Keratinocyte (primary cell): ENCODE results near the gene KCNJ13. TPM values are rescaled to one million over a fixed set of nuclear protein-coding genes. Genes with fewer than 3 reads are reported as not detected.

ENCODE experiments used
- DNase-seq: peaks from one replicate; pipeline ENCODE4 v3.0.0-alpha.2; 2011; ENCODE audit warnings: low read depth, missing footprints, low spot score
- FAIRE-seq: peaks from 2 replicates; lab custom pipeline; 2011; peaks lifted over from hg19 to GRCh38; lab: Jason Lieb, UNC
- H2AFZ ChIP-seq: 2 replicates; pipeline ENCODE4 v1.6.0; 2012; ENCODE audit warnings: low read length, control low read depth, inconsistent platforms; ENCODE audit not compliant: control insufficient read depth
- H3K27ac ChIP-seq: 2 replicates; pipeline ENCODE4 v1.5.1; 2011; ENCODE audit warnings: low read length; ENCODE audit not compliant: control insufficient read depth, insufficient read depth
- H3K27me3 ChIP-seq: 3 replicates; pipeline ENCODE4 v1.6.0; 2011; ENCODE audit warnings: low read length; ENCODE audit not compliant: control insufficient read depth, insufficient read depth; ENCODE audit errors: extremely low read depth
- H3K36me3 ChIP-seq, 2 experiments: 2 replicates in 1 of 2; 3 replicates in 1 of 2; pipeline ENCODE4 v1.5.1; 2011; ENCODE audit warnings: low read length in 2 of 2, mild to moderate bottlenecking in 1 of 2; ENCODE audit not compliant: control insufficient read depth in 2 of 2, insufficient read depth in 2 of 2; ENCODE audit errors: extremely low read depth in 1 of 2
- H3K4me1 ChIP-seq: 3 replicates; pipeline ENCODE4 v1.5.1; 2011; ENCODE audit warnings: low read length; ENCODE audit not compliant: control insufficient read depth, insufficient read depth; ENCODE audit errors: extremely low read depth
- H3K4me2 ChIP-seq: 3 replicates; pipeline ENCODE4 v1.6.0; 2011; ENCODE audit warnings: low read depth, low read length; ENCODE audit not compliant: control insufficient read depth, insufficient read depth; ENCODE audit errors: extremely low read depth
- H3K4me3 ChIP-seq, 3 experiments: fragments of 200-600 bp in 1 of 3; sonication (generic) in 1 of 3; 2 replicates in 2 of 3; 3 replicates in 1 of 3; pipeline ENCODE4 v1.5.1; 2011 to 2016; ENCODE audit warnings: low read length in 3 of 3, mild to moderate bottlenecking in 3 of 3, control low read depth in 2 of 3, inconsistent platforms in 1 of 3, low read depth in 1 of 3, mixed read lengths in 1 of 3, mixed run types in 1 of 3, moderate library complexity in 1 of 3; ENCODE audit not compliant: control insufficient read depth in 2 of 3, insufficient read depth in 2 of 3; ENCODE audit errors: extremely low read depth in 1 of 3
- H3K79me2 ChIP-seq: 2 replicates; pipeline ENCODE4 v1.6.0; 2012; ENCODE audit warnings: low read length; ENCODE audit not compliant: control insufficient read depth, insufficient read depth
- H3K9ac ChIP-seq: 3 replicates; pipeline ENCODE4 v1.6.0; 2011; ENCODE audit warnings: low read length; ENCODE audit not compliant: control insufficient read depth, insufficient read depth; ENCODE audit errors: extremely low read depth
- H3K9me1 ChIP-seq: 3 replicates; pipeline ENCODE4 v1.6.0; 2011; ENCODE audit warnings: low read length; ENCODE audit not compliant: control insufficient read depth, insufficient read depth; ENCODE audit errors: extremely low read depth
- H3K9me3 ChIP-seq: 2 replicates; pipeline ENCODE4 v1.5.1; 2012; ENCODE audit warnings: low read depth, low read length; ENCODE audit not compliant: control insufficient read depth
- H4K20me1 ChIP-seq: 3 replicates; pipeline ENCODE4 v1.6.0; 2011; ENCODE audit warnings: low read length; ENCODE audit not compliant: control insufficient read depth, insufficient read depth; ENCODE audit errors: extremely low read depth
- CTCF ChIP-seq, 3 experiments: IDR thresholded peaks in 1 of 3; conservative IDR thresholded peaks in 1 of 3; optimal IDR thresholded peaks in 1 of 3; 2 replicates in 2 of 3; 3 replicates in 1 of 3; pipeline versions ENCODE3 to v1.5.1; 2011; ENCODE audit warnings: low read length in 3 of 3, mild to moderate bottlenecking in 3 of 3, moderate library complexity in 2 of 3, control low read depth in 1 of 3, inconsistent platforms in 1 of 3; ENCODE audit not compliant: insufficient read depth in 2 of 3; ENCODE audit errors: extremely low read depth in 1 of 3
- EZH2 ChIP-seq: IDR thresholded peaks from one replicate; pipeline ENCODE4 v1.6.1; 2012; ENCODE audit warnings: inconsistent platforms, mild to moderate bottlenecking, low read length, moderate library complexity
- dilution Hi-C: fragments of 300-500 bp; cut with MboI; formaldehyde crosslinking; loops from one replicate; pipeline ENCODE4 v1.7.0; 2020; ENCODE audit warnings: low sequenced_read_pairs; ENCODE audit not compliant: extremely low pct_ligation_motif_present
- polyA plus RNA-seq, 5 experiments: library from polyadenylated mRNA; depleted of rRNA in 3 of 5; stranded (reverse) in 3 of 5; stranded (forward) in 1 of 5; unstranded in 1 of 5; fragments of >200 nt; gene quantifications; 1 replicate in 1 of 5; 2 replicates in 3 of 5; 3 replicates in 1 of 5; pipeline versions ENCODE4 v1.2.1 to v1.2.3, GENCODE V29; 2011 to 2012; ENCODE audit warnings: missing spikeins in 2 of 5, low read depth in 1 of 5, low replicate concordance in 1 of 5

Gene KCNJ13
- polyA plus RNA-seq, 1 donor (not counting 4 experiments of a cell fraction or from before 2014, with no cell fraction given), result not detected

- FAIRE-seq, result no peak
- TF ChIP-seq EZH2, result no peak
- dilution Hi-C loops, result no loop called here
These were observed 16.9 kb upstream of the KCNJ13 start for GRCh38 chr2:232793271-232793670.

GRCh38 chr2:232791518-232791917 lies 15.2 kb upstream of the KCNJ13 start:
- Histone ChIP-seq H3K9me1 (no peaks in the 10 kb centered on the region), H4K20me1 (no peaks in the 10 kb centered on the region), H3K9me3 (no peaks in the 10 kb centered on the region), H3K27ac (no peak overlapping the region), H3K79me2 (no peaks in the 10 kb centered on the region), H3K27me3 (no peaks in the 10 kb centered on the region), H3K4me3 (no peak overlapping the region), H2AFZ (no peak overlapping the region), H3K9ac (no peak overlapping the region), H3K36me3 (peaks cover 21 to 24% of the 10 kb centered on the region in 2 experiments), H3K4me1 (no peaks in the 10 kb centered on the region), H3K4me2 (no peak overlapping the region)
- dilution Hi-C loops, result no loop called here
- no peak for DNase-seq
- TF ChIP-seq EZH2, result no peak
- no peak for TF ChIP-seq CTCF (optimal IDR thresholded peaks at IDR 0.05 in 1 of 3, IDR thresholded peaks at IDR 0.05 in 1 of 3, conservative IDR thresholded peaks at IDR 0.05 in 1 of 3; ENCODE audit: extremely low read depth in 1 of 3, insufficient read depth in 2 of 3, low read length in 3 of 3)
- FAIRE-seq, result no peak

More at GRCh38 chr2:232793271-232793670, 16.9 kb upstream of the KCNJ13 start:
- H3K36me3 ChIP-seq, result peaks cover 23 to 24% of the 10 kb centered on the region in 2 experiments
- no peaks in the 10 kb centered on the region for H3K4me1 ChIP-seq
- DNase-seq, result no peak
- H3K9me1 ChIP-seq, result no peaks in the 10 kb centered on the region
- no peaks in the 10 kb centered on the region for H3K27me3 ChIP-seq
- H4K20me1 ChIP-seq, result no peaks in the 10 kb centered on the region
- H3K27ac ChIP-seq, result no peak overlapping the region
- H3K4me2 ChIP-seq, result no peak overlapping the region
- no peaks in the 10 kb centered on the region for H3K9me3 ChIP-seq
- H2AFZ ChIP-seq, result no peak overlapping the region
- no peak overlapping the region for H3K9ac ChIP-seq
- no peak overlapping the region for H3K4me3 ChIP-seq
- H3K79me2 ChIP-seq, result no peaks in the 10 kb centered on the region

GRCh38 chr2:232789082-232789481 lies 12.7 kb upstream of the KCNJ13 start:
- no peak for FAIRE-seq
- Histone ChIP-seq H3K9me1 (no peaks in the 10 kb centered on the region), H3K27me3 (no peaks in the 10 kb centered on the region), H3K79me2 (no peaks in the 10 kb centered on the region), H3K4me2 (no peak overlapping the region), H3K27ac (no peak overlapping the region), H3K9me3 (no peaks in the 10 kb centered on the region), H2AFZ (no peak overlapping the region), H3K36me3 (peaks cover 18 to 19% of the 10 kb centered on the region in 2 experiments), H3K9ac (no peak overlapping the region), H3K4me1 (no peaks in the 10 kb centered on the region), H3K4me3 (no peak overlapping the region), H4K20me1 (no peaks in the 10 kb centered on the region)
- no peak for DNase-seq
- TF ChIP-seq CTCF (optimal IDR thresholded peaks at IDR 0.05 in 1 of 3, IDR thresholded peaks at IDR 0.05 in 1 of 3, conservative IDR thresholded peaks at IDR 0.05 in 1 of 3; ENCODE audit: extremely low read depth in 1 of 3, insufficient read depth in 2 of 3, low read length in 3 of 3) (no peak), EZH2 (no peak)
- dilution Hi-C loops, result loop anchor here (5.0 kb wide), 1 partner anchor 33 kb away; no protein-coding TSS in a partner anchor
